ENCODE measurements around the gene TOGARAM2. TPM values are rescaled to one million over a fixed set of nuclear protein-coding genes. Genes with fewer than 3 reads are reported as not detected.
"Not testable (repeated sequence)": the region's sequence is repeated elsewhere in the genome, so short reads cannot be mapped to it uniquely, and the experiment has no call there.

TOGARAM2 gene
- total RNA-seq, 1 donor from 2014 or later, result 6.4 TPM

DNA sequence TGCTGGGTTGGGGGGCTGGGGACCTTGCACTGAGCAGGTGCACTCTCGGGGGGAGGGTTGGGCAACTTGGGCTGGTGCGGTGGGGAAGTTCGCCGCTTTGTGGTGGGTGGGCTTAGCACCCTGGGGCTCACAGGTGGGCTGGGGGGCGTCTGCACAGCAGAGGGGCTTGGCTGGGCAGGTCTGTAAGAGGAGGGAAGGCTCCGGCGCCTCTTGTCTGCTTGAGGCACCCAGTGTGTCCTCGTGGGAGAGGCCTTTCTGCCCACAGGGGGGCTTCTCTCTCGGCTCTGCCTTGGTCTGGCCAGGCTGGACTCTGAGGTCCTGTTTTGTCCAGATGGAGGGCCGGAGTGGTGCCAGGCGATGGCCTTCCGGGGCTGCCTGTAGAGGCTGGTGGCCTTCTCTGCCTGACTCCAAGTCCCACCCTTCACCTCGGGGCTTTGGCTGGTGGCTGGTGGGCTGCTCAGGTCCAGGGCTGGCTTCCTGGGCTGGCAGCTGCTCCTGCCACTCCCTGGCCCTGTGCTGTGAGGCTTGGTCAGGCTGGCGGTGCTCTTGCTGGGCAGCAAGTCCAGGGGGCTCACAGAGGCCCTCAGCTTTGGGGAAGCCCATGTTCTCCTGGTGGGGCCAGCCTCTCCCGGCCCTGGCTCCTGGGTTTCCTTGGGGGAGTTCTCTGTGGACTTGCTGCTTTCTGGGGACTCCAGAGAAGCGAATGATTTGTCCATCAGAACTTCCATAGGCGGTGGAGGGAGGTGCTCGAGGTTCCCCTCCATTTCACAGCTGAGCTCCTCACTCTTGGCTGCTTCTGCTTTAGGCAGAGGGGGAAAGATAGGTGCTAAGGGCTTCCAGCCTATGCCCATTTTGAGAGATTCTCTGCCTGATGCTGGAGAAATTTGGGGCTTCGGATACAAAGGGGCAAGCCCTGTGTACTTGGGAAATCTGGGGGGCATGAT is 90.2 kb downstream of the TOGARAM2 start:
- intact Hi-C loops (cut with micrococcal nuclease), result no loop called here

DNA sequence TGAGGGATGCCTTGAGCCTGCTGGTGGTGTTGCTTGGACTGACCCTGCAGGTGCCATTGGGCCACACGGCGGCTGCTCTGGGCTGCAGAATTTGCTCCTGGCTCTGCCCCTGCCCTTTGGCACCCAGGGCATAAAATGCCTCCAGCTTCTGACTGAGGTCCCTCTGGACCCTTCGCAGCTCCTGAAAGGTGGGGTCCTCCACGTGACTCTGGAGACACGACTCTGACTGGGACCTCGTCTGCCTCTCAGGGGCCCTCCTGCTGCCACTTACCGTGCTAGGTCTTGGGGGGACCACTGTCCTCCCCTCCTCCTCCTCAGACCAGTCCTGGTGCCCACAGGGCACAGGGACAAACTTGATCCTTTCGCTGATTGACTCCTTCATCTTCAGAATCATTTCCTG is 91.2 kb downstream of the TOGARAM2 start:
- intact Hi-C loops (cut with micrococcal nuclease), result no loop called here

DNA sequence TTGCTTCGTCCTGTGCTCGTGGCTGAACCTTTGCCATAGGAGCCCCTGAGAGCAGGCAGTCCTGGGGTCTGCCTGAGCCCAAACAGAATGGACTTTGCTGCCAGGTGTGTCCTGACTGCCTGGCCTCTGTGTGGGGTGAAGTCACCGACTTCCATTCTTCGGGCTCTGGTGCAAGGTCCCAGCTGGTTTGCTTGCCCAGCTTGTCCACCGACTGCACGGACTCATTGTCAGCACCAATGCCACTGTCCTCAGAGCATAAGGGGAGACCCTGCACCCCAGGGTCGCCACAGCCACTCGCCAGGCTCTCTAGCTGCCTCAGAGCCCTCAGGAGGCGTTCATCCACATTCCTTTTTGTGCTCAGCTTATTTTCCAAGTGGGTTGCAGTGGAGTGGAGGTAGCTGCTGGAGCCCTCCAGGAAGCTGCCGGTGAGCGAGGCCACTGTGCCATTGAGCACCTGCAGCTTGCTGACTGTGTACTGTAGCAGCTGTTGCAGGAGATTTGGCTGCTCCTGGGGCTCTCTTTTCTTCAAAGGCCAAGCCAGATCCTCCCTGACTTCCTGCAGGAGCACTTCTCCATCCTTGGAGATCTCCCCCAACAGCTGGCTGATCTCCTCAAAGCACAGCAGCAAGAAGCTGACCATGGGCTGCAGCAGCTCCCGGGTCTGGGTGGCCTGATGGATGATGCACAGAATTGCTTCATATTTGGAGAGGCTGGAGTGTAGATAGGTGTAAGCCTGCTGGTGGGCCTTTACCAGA is 92.0 kb downstream of the TOGARAM2 start:
- intact Hi-C loops (cut with micrococcal nuclease), result no loop called here

DNA sequence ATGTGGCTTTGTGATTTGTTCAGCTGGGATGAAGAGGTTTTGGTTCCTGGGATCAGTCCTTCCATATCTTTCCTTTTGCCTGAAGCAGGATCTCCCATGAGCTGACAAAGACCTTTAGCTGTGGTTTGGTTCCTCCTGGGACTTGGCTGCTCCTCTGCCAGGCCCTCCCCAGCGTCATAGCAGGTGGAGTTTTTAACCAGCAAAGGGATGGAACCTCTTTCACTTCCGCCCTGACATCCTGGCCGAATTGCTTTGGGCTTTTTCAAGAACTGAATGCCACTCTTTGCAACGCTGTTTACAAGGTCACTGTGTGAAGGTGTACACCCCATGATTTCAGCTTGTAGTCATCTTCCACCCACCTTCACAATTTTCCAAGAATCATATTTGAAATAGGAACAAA is 92.8 kb downstream of the TOGARAM2 start:
- intact Hi-C loops (cut with micrococcal nuclease), result no loop called here

DNA sequence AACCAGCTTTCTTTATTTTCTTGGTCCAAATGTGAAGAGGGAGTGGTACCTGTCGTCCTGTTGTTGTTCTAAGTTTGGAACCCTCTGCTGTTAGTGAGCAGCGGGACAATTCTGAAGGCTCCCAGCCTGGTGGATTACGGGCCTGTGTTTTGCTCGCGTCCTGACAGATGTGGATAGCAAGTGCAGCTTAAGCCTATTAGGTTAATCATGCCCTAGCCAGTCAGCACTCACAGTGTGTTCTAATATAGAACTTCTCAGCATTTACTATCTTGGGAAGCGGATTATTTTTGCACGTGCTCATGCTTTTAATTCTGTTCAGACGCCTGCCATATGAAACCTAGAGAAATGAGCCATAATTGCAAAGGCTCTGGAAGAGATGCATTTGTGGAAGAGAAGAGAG is 93.3 kb downstream of the TOGARAM2 start, which contains the start of gene PCARE:
PCARE (minus strand) TSS at position 113 of the 400 bp plus-strand sequence. CDS start 262 bp downstream, outside the sequence.
- intact Hi-C loops (cut with micrococcal nuclease), result no loop called here

DNA sequence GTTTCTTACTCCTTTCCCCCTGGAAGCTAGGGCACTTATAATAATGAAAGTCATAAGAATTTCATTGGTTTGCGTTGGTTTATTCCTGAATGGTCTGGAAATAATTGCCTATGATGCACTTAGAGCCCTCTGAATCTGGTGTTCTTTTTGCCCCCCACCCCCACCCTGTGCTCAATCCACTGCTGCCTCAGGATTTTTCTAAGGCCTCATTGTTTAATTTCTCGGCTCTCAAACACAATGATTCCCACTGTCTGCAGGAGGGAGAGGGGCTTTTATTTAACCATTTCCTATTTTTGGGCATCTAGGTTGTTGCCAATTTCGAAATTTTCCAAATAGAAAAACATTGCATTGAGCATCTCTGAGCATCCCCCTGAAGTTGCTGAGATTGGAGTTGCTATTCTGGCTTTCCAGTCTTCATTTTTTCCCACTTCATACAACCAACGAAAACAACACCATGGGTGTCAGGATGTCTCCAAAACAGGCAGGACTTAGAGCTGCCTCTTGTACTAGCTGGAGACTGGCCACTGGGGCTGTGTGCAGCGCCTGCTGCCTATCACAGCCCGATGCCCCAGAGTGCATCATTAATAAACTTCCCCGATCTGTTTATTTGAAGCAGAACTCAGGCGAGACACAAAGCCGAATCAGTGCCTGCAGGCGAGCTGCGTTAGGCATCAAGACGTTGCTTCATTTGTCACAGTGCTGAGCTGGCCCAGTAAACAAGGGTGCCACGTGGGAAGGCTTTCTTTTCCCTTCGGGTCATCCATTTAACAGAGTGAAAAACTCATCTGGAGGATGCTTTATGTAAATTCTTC is 95.0 kb downstream of the TOGARAM2 start:
- intact Hi-C loops (cut with micrococcal nuclease), result no loop called here

DNA sequence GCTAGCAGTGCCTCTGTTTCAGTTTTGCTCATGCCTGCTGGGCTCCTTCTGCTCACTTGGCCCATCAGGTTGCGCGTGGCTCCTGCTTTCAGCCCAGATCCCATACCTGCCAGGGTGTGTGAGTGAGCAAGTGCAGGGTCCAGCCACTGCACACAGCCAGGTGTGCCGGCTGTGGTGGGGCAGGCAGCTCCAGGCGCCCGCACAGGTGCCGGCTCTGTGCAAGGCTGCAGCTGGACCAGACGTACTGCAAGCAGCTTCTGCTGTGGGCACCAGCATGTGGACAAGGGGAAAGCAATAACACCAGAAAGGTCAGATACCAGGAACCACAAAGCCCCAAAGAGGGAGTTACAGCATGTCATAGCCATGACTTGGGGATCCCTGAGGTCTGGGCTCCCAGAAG is 98.8 kb downstream of the TOGARAM2 start:
- intact Hi-C loops (cut with micrococcal nuclease), result no loop called here

DNA sequence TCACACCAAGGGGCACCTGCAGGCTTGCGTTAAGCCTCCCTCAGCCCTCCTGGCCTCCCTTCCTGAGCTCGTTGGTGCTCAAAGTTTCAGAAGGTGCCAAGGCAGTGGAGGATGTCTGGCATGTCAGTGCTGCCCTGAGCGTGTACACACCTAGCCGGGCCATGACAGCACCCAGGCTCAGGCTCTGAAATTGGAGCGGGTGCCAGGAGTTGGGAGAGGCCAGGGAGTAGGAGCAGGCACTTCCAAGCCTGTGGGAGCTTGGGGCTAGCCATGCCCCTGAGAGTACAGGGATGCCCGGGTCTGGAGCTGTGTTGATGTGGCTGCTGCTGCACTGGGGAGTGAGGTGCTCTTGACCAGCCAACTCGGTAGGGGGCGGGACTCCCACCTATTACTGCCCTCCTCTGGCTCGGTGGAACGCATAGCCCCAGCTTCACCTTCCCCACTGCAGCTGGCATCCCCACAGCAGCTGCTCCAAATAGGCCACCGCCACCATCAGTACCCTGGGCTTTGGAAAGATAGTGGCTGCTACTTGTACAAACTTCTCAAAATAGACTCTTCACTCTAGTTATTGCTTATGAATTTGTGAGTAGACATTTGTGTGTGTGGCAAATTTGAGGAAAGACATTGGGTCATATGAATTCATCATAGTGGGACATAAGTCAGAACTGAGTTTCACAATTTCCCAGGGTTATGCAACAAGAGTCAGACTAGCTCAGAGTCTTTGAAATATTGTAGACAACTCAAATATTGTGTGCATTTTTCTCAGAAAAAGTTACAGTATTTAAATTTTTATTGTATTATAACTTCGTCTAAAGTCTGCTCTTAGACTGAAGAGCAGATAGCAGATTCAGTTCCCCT is 100.0 kb downstream of the TOGARAM2 start:
- intact Hi-C loops (cut with micrococcal nuclease), result no loop called here

DNA sequence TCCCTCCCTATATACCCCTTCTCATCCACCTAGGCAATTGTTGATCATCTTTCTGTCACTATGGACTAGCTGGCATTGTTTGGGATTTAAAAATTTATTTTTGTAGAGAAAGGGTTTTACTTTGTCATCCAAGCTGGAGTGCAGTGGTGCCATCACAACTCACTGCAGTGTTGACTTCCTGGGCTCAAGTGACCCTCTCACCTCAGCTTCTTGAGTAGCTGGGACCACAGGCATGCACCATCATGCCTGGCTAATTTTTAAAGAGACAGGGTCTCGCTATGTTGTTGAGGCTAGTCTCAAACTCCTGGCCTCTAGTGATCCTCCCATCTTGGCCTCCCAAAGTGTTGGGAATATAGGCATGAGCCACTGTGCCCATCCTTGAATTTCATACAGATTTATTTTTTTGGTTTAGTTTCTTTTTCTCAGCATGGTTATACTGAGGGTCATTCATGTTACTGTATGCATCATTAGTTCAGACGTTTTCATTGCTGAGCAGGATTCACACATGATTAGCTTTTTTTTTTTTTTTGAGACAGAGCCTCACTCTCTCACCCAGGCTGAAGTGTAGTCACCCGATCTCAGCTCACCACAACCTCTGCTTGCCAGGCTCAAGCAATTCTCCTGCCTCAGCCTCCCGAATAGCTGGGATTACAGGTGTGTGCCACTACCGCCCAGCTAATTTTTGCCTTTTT is 101.9 kb downstream of the TOGARAM2 start:
- intact Hi-C loops (cut with micrococcal nuclease), result no loop called here

DNA sequence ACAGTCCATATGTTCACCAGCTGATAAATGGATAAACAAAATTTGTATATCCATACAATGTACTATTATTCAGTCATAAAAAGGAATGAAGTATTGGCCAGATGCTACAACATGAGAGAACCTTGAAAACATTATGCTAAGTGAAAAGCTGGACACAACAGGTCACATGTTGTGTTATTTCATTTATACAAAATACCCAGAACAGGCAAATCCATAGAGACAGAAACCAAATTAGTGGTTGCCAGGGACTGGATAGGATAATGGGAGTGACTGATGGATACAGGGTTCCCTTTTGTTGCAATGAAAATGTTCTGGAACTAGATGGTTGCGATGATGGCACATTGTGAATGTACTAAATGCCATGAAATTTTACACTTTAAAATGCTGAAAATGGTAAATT is 103.5 kb downstream of the TOGARAM2 start:
- intact Hi-C loops (cut with micrococcal nuclease), result no loop called here

DNA sequence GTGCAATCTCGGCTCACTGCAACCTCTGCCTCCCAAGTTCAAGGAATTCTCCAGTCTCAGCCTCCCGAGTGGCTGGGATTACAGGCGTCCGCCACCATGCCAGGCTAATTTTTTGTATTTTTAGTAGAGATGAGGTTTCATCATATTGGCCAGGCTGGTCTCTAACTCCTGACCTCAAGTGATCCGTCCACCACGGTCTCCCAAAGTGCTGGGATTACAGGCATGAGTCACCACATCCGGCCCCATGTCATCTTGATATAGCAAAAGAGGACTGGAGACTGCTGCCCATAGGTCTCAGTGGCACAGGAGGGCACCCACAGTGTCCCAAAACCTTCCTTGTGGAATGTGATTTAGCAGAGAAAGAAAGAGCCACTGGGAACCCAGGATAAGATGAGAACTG is 109.2 kb downstream of the TOGARAM2 start:
- intact Hi-C loops (cut with micrococcal nuclease), result not testable (repeated sequence)

DNA sequence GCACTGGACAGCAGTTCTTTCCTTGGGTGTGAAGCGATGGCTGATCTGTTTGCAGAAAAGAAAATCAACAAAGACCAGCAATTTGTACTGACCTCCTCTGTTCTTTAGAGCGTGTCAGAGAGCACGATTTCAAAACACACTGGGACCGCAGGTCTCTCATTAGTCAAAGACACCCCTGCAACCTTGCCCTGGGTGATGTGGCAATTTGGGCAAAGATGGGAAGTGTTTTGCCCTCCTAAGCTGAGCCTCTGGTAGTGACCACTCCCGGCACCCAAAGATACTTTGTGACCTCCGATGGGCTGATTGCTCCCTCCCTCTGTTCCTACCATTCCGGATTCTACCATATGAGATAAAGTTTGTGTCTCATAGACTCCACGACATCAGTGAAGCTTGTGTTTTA is 115.9 kb downstream of the TOGARAM2 start:
- intact Hi-C loops (cut with micrococcal nuclease), result no loop called here

DNA sequence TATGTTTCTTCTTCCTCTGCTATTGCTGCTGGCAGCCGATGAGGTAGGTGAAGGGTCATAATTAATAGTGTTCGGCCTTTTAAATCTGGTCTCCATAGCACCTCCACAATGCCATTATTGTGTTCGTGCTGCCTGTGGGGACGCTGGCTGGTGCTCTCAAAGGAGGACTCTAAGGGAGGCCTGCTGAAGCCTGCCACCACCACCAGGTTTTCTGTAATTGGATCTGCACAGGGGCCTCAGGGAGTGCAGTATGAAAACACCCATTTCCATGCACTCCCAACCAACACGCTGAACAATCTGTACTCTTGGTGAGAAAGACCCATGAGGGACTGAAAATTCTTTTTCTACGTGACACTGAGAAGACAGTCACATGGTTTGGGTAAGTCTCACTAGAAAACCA is 116.5 kb downstream of the TOGARAM2 start:
- intact Hi-C loops (cut with micrococcal nuclease), result no loop called here

DNA sequence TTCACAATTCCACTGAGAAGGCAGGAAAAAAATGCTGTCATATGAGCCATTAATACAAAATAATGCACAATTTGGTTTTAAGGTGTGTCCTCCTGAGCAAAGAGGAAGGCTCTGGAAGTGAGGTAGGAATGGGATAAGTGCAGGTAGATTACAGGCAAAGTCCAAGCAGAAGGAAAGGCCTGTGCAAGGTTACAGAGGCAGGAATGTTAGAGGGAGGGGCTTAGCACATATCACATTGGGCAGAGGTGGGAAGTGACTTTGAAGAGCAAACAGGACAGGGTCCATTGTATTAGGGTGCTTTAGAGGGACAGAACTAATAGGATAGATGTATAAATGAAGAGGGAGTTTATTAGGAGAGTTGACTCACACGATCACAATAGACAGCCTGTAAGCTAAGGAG is 119.5 kb downstream of the TOGARAM2 start:
- intact Hi-C loops (cut with micrococcal nuclease), result no loop called here

Other genes starting within 250 kb of the TOGARAM2 start
- 189 and 196 TPM in 2 replicates for gene PPP1CB, start 229.5 kb upstream of the TOGARAM2 start, total RNA-seq
- gene SPDYA, start 170.5 kb upstream of the TOGARAM2 start, total RNA-seq, result 1.8 and 2.1 TPM in 2 replicates
- 14.9 and 17.5 TPM in 2 replicates for gene TRMT61B, start 111.0 kb upstream of the TOGARAM2 start, total RNA-seq
- gene WDR43, start 86.6 kb upstream of the TOGARAM2 start, total RNA-seq, result 90.2 and 92.5 TPM in 2 replicates
- not detected in 2 replicates for gene PCARE, start 93.2 kb downstream of the TOGARAM2 start, total RNA-seq
- 29.4 and 32.0 TPM in 2 replicates for gene CLIP4, start 134.1 kb downstream of the TOGARAM2 start, total RNA-seq

Measured in T-helper 1 cell treated with Interleukin-12 subunit alpha and Interleukin-12 subunit beta and Interleukin-4 antibody, amounts not matched to agents 30 ng/mL and 1 ng/mL, for 36 hours (primary cell).